ENCODE data around the gene FAM186B.

Gene FAM186B

DNA sequence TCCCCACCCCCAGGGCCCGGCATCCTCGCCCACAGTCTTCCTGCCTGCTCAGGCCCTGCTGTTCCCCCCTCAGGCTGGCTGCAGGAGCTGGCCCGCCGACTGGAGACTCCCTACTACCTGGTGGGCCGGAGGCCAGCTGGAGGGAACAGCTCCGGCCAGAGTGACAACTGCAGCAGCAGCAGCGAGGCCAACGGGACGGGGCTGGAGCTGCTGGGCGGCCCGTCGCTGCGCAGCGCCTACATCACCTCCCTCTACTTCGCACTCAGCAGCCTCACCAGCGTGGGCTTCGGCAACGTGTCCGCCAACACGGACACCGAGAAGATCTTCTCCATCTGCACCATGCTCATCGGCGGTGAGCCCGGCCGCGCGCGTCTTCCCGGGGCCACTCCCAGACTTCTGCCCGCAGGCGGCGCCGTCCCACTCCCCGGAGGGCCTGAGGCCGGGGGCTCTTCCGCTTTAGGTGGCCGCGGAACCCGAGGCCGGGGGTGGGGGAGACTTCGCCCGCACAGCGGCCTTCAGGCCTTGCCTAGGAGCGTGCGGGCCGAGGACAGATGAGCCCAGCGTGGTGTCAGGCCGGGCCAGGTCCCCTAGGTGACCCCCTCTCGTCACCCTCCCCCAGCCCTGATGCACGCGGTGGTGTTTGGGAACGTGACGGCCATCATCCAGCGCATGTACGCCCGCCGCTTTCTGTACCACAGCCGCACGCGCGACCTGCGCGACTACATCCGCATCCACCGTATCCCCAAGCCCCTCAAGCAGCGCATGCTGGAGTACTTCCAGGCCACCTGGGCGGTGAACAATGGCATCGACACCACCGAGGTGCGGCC, 56.4 kb downstream of the FAM186B start:
- TF ChIP-seq, protein P1, sequence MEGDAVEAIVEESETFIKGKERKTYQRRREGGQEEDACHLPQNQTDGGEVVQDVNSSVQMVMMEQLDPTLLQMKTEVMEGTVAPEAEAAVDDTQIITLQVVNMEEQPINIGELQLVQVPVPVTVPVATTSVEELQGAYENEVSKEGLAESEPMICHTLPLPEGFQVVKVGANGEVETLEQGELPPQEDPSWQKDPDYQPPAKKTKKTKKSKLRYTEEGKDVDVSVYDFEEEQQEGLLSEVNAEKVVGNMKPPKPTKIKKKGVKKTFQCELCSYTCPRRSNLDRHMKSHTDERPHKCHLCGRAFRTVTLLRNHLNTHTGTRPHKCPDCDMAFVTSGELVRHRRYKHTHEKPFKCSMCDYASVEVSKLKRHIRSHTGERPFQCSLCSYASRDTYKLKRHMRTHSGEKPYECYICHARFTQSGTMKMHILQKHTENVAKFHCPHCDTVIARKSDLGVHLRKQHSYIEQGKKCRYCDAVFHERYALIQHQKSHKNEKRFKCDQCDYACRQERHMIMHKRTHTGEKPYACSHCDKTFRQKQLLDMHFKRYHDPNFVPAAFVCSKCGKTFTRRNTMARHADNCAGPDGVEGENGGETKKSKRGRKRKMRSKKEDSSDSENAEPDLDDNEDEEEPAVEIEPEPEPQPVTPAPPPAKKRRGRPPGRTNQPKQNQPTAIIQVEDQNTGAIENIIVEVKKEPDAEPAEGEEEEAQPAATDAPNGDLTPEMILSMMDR (IDR thresholded peaks at IDR 0.05; ENCODE audit: borderline replicate concordance, control extremely low read depth, extremely low read depth, insufficient read depth, missing control alignments), result no peak
- in situ Hi-C loops (cut with MboI; ENCODE audit: low sequenced_read_pairs, unreplicated experiment), result no loop called here
- DNase-seq (ENCODE audit: low spot score), result peak; percentile 64

DNA sequence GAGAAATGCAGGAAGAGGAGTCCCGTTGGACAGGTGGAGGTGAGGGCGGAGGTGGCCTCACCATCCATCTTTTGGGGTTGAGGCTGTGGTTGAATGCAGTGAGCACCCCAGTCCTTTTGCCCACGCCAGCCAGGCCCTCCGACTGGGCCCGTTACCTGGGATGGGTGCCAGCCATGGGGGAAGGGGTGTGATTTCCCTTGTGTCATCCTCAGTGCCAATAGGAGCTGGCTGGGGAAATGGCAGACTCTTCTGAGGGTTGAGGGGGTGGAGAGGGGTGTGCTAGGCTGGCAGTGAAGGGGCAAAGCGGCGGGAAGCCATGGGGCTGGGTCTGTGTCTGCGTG, 57.0 kb downstream of the FAM186B start:
- in situ Hi-C loops (cut with MboI; ENCODE audit: low sequenced_read_pairs, unreplicated experiment), result no loop called here
- TF ChIP-seq, protein P1 (IDR thresholded peaks at IDR 0.05; ENCODE audit: borderline replicate concordance, control extremely low read depth, extremely low read depth, insufficient read depth, missing control alignments), result no peak

DNA sequence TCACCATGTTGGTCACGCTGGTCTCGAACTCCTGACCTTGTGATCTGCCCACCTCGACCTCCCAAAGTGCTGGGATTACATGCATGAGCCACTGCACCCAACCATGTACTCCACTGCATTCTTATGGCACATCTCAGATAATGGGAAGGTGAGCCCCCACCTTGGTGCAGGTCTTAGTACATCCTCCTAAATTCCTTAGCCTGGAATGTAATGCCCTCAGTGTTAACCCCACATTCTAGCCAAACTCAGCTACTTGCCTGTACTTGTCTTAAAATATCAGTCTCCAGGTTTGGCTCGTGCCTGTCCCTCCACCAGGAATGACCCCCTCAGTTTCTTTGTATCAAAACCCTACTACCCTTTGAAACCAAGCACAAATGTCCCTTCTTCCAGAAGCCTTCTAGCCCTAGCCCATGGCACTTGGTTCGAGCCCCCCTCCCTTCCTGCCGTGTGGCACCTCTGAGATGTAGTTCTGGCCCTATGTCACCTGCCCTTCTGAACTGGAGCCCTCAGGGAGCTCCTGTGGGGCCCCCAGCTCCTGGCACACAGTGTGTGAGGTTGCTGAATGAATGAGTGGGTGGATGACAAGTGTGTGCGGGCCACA, 58.2 kb downstream of the FAM186B start:
- TF ChIP-seq, protein P1 (IDR thresholded peaks at IDR 0.05; ENCODE audit: borderline replicate concordance, control extremely low read depth, extremely low read depth, insufficient read depth, missing control alignments), result no peak
- in situ Hi-C loops (cut with MboI; ENCODE audit: low sequenced_read_pairs, unreplicated experiment), result no loop called here
- peak; percentile 18 for DNase-seq (ENCODE audit: low spot score)

More for the DNA sequence above, 57.0 kb downstream of the FAM186B start:
- no peak for DNase-seq (ENCODE audit: low spot score)

DNA sequence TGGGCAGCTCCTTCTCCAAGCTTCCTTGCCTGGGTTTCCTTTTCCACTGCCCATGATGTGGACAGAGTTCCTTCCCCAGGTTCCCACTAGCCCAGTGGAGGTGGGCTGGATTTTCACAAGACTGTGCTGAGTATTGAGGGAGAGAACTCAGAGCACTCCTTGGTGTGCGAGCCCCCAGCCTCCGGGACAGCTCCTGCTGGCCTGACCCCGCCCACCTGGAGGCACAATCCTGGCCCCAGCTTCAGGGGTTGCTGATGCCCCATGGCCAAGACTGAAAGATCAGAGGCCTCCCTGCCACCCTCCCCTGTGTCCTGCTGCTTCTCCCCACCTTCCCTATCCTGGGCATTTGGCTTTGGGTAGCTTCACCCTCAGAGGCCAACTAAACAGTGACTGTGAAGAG, 59.0 kb downstream of the FAM186B start:
- in situ Hi-C loops (cut with MboI; ENCODE audit: low sequenced_read_pairs, unreplicated experiment), result no loop called here
- TF ChIP-seq, protein P1 (IDR thresholded peaks at IDR 0.05; ENCODE audit: borderline replicate concordance, control extremely low read depth, extremely low read depth, insufficient read depth, missing control alignments), result no peak
- DNase-seq (ENCODE audit: low spot score), result peak; percentile 18

DNA sequence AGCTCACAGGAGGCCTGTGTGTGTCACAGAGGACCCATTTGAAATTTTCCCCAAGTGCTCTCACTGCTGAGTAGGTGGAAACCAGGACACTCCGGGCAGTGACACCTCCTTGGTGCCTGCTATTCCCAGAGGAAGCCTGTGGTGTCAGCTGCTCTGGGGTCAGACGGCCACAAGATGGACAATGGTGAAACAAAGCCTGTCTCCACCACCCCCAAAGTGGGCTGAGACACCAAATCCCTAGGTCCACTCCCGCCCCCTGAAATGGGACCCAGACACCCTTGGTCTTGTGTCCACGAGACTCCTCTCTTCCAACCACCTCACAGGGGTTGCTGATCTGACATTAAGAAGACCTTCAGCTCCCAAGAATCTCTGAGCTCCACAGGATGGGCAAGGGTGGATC, 59.6 kb downstream of the FAM186B start:
- in situ Hi-C loops (cut with MboI; ENCODE audit: low sequenced_read_pairs, unreplicated experiment), result no loop called here
- DNase-seq (ENCODE audit: low spot score), result no peak
- TF ChIP-seq, protein P1 (IDR thresholded peaks at IDR 0.05; ENCODE audit: borderline replicate concordance, control extremely low read depth, extremely low read depth, insufficient read depth, missing control alignments), result no peak

DNA sequence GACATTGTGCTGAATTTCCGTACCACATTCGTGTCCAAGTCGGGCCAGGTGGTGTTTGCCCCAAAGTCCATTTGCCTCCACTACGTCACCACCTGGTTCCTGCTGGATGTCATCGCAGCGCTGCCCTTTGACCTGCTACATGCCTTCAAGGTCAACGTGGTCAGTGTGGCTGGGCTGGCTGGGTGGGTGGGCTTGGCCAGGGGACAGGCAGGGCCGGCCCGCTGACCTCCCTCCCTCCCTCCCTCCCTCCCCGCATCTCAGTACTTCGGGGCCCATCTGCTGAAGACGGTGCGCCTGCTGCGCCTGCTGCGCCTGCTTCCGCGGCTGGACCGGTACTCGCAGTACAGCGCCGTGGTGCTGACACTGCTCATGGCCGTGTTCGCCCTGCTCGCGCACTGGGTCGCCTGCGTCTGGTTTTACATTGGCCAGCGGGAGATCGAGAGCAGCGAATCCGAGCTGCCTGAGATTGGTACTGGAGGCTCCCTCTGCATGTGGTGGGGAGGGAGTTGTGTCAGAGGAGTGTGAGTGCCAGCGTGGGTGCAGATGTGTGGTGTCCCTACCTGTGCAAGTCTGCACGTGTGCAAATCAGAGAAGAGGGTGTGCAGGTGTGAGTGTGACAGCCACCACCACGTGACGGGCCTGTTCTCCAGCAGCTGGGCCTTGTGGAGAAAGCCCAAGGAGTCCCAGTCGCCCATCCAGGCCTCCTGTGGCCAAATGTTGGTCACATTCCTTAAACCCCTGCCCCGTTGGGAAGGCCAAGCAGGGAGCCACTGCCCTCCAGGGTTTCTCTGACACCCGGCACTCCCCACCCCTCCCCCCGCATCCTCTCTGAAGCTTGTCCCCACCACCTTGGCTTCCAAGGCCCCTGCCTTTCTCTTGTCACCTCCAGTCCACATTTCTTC, 61.3 kb downstream of the FAM186B start:
- no peak for DNase-seq (ENCODE audit: low spot score)
- TF ChIP-seq, protein P1 (IDR thresholded peaks at IDR 0.05; ENCODE audit: borderline replicate concordance, control extremely low read depth, extremely low read depth, insufficient read depth, missing control alignments), result no peak
- in situ Hi-C loops (cut with MboI; ENCODE audit: low sequenced_read_pairs, unreplicated experiment), result no loop called here

All from GM13976 (cell line).